ENCODE results near the gene ABI3BP. TPM values are rescaled to one million over a fixed set of nuclear protein-coding genes. Genes with fewer than 3 reads are reported as not detected.
"Not testable (repeated sequence)": the region's sequence is repeated elsewhere in the genome, so short reads cannot be mapped to it uniquely, and the experiment has no call there.

The ABI3BP gene
- polyA plus RNA-seq (ENCODE audit: insufficient read length in 3 of 3), result 10 to 100 TPM; 17.4 to 29.2 (median 24.1) TPM

GRCh38 chr3:100993309-100993708 lies at the start of gene ABI3BP:
Gene ABI3BP (minus strand): TSS chr3:100993421. CDS start chr3:100993384, 37 bp downstream.
- DNase-seq (ENCODE audit: low read depth in 3 of 3, low spot score in 2 of 3), result peak in 2 of 3 donors; percentile 7 to 16

- no peak for DNase-seq (ENCODE audit: low read depth in 3 of 3, low spot score in 2 of 3)
Observed at GRCh38 chr3:101039285-101039684, 46.1 kb upstream of the ABI3BP start.

- DNase-seq (ENCODE audit: low read depth in 3 of 3, low spot score in 2 of 3), result no peak
Observed at GRCh38 chr3:101038880-101039279, 45.7 kb upstream of the ABI3BP start.

GRCh38 chr3:101038393-101038792 lies 45.2 kb upstream of the ABI3BP start:
- no peak for DNase-seq (ENCODE audit: low read depth in 3 of 3, low spot score in 2 of 3)

GRCh38 chr3:101037613-101038012 lies 44.4 kb upstream of the ABI3BP start:
- no peak for DNase-seq (ENCODE audit: low read depth in 3 of 3, low spot score in 2 of 3)

GRCh38 chr3:101036676-101037075 lies 43.5 kb upstream of the ABI3BP start:
- DNase-seq (ENCODE audit: low read depth in 3 of 3, low spot score in 2 of 3), result no peak

GRCh38 chr3:101036213-101036618 lies 43.0 kb upstream of the ABI3BP start:
- peak in 1 of 3 donors; percentile 10 for DNase-seq (ENCODE audit: low read depth in 3 of 3, low spot score in 2 of 3)

- DNase-seq (ENCODE audit: low read depth in 3 of 3, low spot score in 2 of 3), result no peak
Observed at GRCh38 chr3:101027286-101027685, 34.1 kb upstream of the ABI3BP start.

GRCh38 chr3:101026881-101027280 lies 33.7 kb upstream of the ABI3BP start:
- DNase-seq (ENCODE audit: low read depth in 3 of 3, low spot score in 2 of 3), result no peak

- DNase-seq (ENCODE audit: low read depth in 3 of 3, low spot score in 2 of 3), result no peak
Observed at GRCh38 chr3:101026244-101026643, 33.0 kb upstream of the ABI3BP start.

GRCh38 chr3:101020351-101021015 lies 27.3 kb upstream of the ABI3BP start:
- DNase-seq (ENCODE audit: low read depth in 3 of 3, low spot score in 2 of 3), result no peak

- DNase-seq (ENCODE audit: low read depth in 3 of 3, low spot score in 2 of 3), result no peak
Observed at GRCh38 chr3:101017017-101017416, 23.8 kb upstream of the ABI3BP start.

GRCh38 chr3:101012312-101012711 lies 19.1 kb upstream of the ABI3BP start:
- DNase-seq (ENCODE audit: low read depth in 3 of 3, low spot score in 2 of 3), result not testable (repeated sequence)

- no peak for DNase-seq (ENCODE audit: low read depth in 3 of 3, low spot score in 2 of 3)
Observed at GRCh38 chr3:101011136-101011535, 17.9 kb upstream of the ABI3BP start.

- DNase-seq (ENCODE audit: low read depth in 3 of 3, low spot score in 2 of 3), result no peak
Observed at GRCh38 chr3:101010296-101010695, 17.1 kb upstream of the ABI3BP start.

- DNase-seq (ENCODE audit: low read depth in 3 of 3, low spot score in 2 of 3), result no peak
Observed at GRCh38 chr3:101009386-101009785, 16.2 kb upstream of the ABI3BP start.

- no peak for DNase-seq (ENCODE audit: low read depth in 3 of 3, low spot score in 2 of 3)
Observed at GRCh38 chr3:100999160-100999559, 5.9 kb upstream of the ABI3BP start.

- DNase-seq (ENCODE audit: low read depth in 3 of 3, low spot score in 2 of 3), result no peak
Observed at GRCh38 chr3:100994809-100995208, 1.6 kb upstream of the ABI3BP start.

- no peak for DNase-seq (ENCODE audit: low read depth in 3 of 3, low spot score in 2 of 3)
Observed at GRCh38 chr3:100994187-100994586, 966 bp upstream of the ABI3BP start.

GRCh38 chr3:100992231-100993012 lies 799 bp downstream of the ABI3BP start:
- DNase-seq (ENCODE audit: low read depth in 3 of 3, low spot score in 2 of 3), result peak; percentile 17 to 19 (median 18)

GRCh38 chr3:100988080-100988479 lies 5.1 kb downstream of the ABI3BP start:
- DNase-seq (ENCODE audit: low read depth in 3 of 3, low spot score in 2 of 3), result no peak

- DNase-seq (ENCODE audit: low read depth in 3 of 3, low spot score in 2 of 3), result no peak
Observed at GRCh38 chr3:100984308-100984707, 8.9 kb downstream of the ABI3BP start.

Measured in right renal cortex interstitium (tissue), 3 donors.